Stomach (tissue), 9 donors: Measurements from ENCODE around the gene CD79B. TPM values are rescaled to one million over a fixed set of nuclear protein-coding genes. Genes with fewer than 3 reads are reported as not detected.

Experiments
- DNase-seq, 2 donors: peaks; one replicate each; pipeline versions ENCODE4 v3.0.0 to v3.0.0-alpha.2; 2013 to 2019
- H3K27ac ChIP-seq, 5 donors: fragments of 200-600 bp in 4 of 5; sonication (generic) in 4 of 5; one replicate each; pipeline ENCODE4 v1.5.1; 2013 to 2019; ENCODE audit warnings: mild to moderate bottlenecking in 1 of 5, moderate library complexity in 1 of 5
- H3K27me3 ChIP-seq, 3 donors: fragments of 200-600 bp; sonication (generic); one replicate each; pipeline ENCODE4 v1.5.1; 2017 to 2019; ENCODE audit warnings: mixed run types in 1 of 3
- H3K36me3 ChIP-seq, 4 donors: fragments of 200-600 bp; sonication (generic); 1 replicate in 3 of 4; 2 replicates in 1 of 4; pipeline ENCODE4 v1.5.1; 2016 to 2019
- H3K4me1 ChIP-seq, 4 donors: fragments of 200-600 bp; sonication (generic); one replicate each; pipeline ENCODE4 v1.5.1; 2016 to 2019
- H3K4me3 ChIP-seq, 4 donors: fragments of 200-600 bp; sonication (generic) in 3 of 4; one replicate each; pipeline ENCODE4 v1.5.1; 2016 to 2019; ENCODE audit warnings: mild to moderate bottlenecking in 1 of 4
- H3K9me3 ChIP-seq, 4 donors: fragments of 200-600 bp; sonication (generic); one replicate each; pipeline ENCODE4 v1.5.1; 2016 to 2019
- EP300 ChIP-seq: sonication (generic); formaldehyde crosslinking; IDR thresholded peaks from one replicate; pipeline ENCODE4 v1.6.1; 2017; ENCODE audit warnings: antibody characterized with exemption
- POLR2A ChIP-seq, 4 donors: fragments of 450-650 bp; IDR thresholded peaks; one replicate each; pipeline ENCODE4 v1.6.1; 2016; ENCODE audit warnings: antibody characterized with exemption in 4 of 4, control low read depth in 2 of 4, mild to moderate bottlenecking in 1 of 4, moderate library complexity in 1 of 4
- POLR2AphosphoS5 ChIP-seq, 3 donors: sonication (generic); formaldehyde crosslinking; IDR thresholded peaks; one replicate each; pipeline ENCODE4 v1.6.1; 2016; ENCODE audit warnings: antibody characterized with exemption in 3 of 3
- WGBS, 5 donors: extraction: QIAGEN DNeasy Blood & Tissue Kit in 3 of 5; methylation state at CpG; one replicate each; pipeline versions ENCODE4 v1.1.5 to v1.1.7; 2013 to 2018; 5-methylcytosine and 5-hydroxymethylcytosine counted together
- intact Hi-C: fragments of 100-400 bp; cut with DNase I; formaldehyde crosslinking; loops from one replicate; pipeline ENCODE4 v1.15.1; 2023; ENCODE audit warnings: low total_unique reads
- polyA plus RNA-seq, 3 donors: library from polyadenylated mRNA; stranded (reverse); fragments of 200-250 nt; gene quantifications; one replicate each; pipeline ENCODE4 v1.2.3, GENCODE V29; 2013
- total RNA-seq, 5 donors: library from RNA; depleted of rRNA; stranded (reverse); fragments of >200 nt; gene quantifications; one replicate each; pipeline versions ENCODE4 v1.1.0 to v1.2.3, GENCODE V29; 2014 to 2016
- TF ChIP-seq, protein P1 (sequence below), 7 experiments: fragments of 450-650 bp in 4 of 7; fragments of 200-600 bp in 3 of 7; sonication (generic) in 3 of 7; IDR thresholded peaks; one replicate each; pipeline ENCODE4 v1.5.1; 2016 to 2019; ENCODE audit warnings: antibody characterized with exemption in 7 of 7, control low read depth in 2 of 7, mild to moderate bottlenecking in 1 of 7
- donor health status: healthy with polysubstance abuse.
- donor health status: Bipolar disorder and iron deficiency.
- donor health status: healthy.

Gene CD79B
- total and polyA plus RNA-seq, 8 donors: 1.7 to 9.7 (median 5.3) TPM; not detected in 3

DNA sequence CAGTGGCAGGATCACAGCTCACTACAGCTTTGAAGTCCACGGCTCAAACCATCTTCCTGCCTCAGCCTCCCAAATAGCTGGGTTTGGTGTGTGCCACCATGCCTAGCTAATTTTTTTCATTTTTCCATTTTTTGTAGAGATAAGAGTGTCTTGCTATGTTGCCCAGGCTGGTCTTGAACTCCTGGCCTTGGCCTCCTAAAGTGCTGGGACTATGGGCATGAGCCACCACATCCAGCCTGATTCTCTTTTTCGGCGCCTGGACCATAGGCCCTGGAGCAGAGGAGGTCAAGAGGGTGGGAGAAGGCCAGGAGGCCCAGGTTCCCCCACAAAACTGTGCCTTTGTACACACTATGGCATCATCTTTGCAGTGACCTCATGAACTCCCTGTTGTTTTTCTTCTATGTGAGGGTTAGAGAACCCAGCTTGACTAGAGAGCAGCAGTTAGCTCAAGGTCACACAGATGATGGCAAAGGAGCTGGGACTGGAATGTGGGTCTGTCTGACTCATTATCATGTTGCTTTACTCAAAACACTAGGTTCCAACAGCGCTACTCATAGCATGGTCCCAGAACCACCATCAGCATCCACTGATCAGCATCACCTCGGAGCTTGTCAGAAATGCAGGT is 24.3 kb upstream of the CD79B start:
- TF ChIP-seq POLR2A (IDR thresholded peaks at IDR 0.05): no peak
- TF ChIP-seq, protein P1, sequence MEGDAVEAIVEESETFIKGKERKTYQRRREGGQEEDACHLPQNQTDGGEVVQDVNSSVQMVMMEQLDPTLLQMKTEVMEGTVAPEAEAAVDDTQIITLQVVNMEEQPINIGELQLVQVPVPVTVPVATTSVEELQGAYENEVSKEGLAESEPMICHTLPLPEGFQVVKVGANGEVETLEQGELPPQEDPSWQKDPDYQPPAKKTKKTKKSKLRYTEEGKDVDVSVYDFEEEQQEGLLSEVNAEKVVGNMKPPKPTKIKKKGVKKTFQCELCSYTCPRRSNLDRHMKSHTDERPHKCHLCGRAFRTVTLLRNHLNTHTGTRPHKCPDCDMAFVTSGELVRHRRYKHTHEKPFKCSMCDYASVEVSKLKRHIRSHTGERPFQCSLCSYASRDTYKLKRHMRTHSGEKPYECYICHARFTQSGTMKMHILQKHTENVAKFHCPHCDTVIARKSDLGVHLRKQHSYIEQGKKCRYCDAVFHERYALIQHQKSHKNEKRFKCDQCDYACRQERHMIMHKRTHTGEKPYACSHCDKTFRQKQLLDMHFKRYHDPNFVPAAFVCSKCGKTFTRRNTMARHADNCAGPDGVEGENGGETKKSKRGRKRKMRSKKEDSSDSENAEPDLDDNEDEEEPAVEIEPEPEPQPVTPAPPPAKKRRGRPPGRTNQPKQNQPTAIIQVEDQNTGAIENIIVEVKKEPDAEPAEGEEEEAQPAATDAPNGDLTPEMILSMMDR (IDR thresholded peaks at IDR 0.05): no peak
- TF ChIP-seq POLR2AphosphoS5 (IDR thresholded peaks at IDR 0.05): no peak
- TF ChIP-seq EP300: no peak
- no peak overlapping the region for H3K27ac ChIP-seq
- H3K4me3 ChIP-seq: no peak overlapping the region
- peaks cover 0 to 15% (median 4%) of the 10 kb centered on the region in 4 donors for H3K4me1 ChIP-seq
- H3K27me3 ChIP-seq: peaks cover 0 to 8% (median 0%) of the 10 kb centered on the region in 3 donors
- 93 to 100% (median 96%) methylated on average over 5 of the region's 5 CpGs for WGBS, 5 donors
- H3K9me3 ChIP-seq: no peaks in the 10 kb centered on the region
- intact Hi-C loops: no loop called here
- H3K36me3 ChIP-seq: no peaks in the 10 kb centered on the region
- no peak for DNase-seq

DNA sequence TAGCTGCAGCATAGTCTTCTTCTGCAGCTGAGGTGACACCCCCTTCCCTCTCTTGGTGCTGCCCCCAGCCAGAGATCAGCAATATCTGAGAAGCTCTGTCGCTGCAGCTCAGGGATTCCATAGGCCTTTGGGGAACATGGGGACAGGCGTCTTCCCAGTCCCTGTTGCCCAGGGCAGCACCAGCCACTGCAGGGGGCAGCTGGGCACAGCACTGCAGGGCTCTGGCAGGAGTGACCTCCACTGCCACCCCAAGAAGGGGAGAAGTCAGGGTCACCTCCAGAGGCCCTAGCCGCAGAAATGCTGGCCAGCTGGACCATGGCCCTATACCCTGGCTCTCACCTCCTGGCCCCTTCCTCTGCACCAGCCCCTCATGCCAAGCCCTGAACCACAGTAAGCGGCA is 23.7 kb upstream of the CD79B start:
- intact Hi-C loops: no loop called here
- H3K36me3 ChIP-seq: no peaks in the 10 kb centered on the region
- no peak overlapping the region for H3K4me3 ChIP-seq
- peaks cover 0 to 9% (median 0%) of the 10 kb centered on the region in 4 donors for H3K4me1 ChIP-seq
- no peaks in the 10 kb centered on the region for H3K9me3 ChIP-seq
- TF ChIP-seq POLR2AphosphoS5 (IDR thresholded peaks at IDR 0.05) (no peak), EP300 (no peak), POLR2A (IDR thresholded peaks at IDR 0.05) (no peak)
- TF ChIP-seq, protein P1 (IDR thresholded peaks at IDR 0.05): no peak
- H3K27ac ChIP-seq: no peak overlapping the region
- WGBS, 5 donors: 84 to 100% (median 91%) methylated on average over 2 to 4 of the region's 4 CpGs
- no peak for DNase-seq
- peaks cover 0 to 9% (median 0%) of the 10 kb centered on the region in 3 donors for H3K27me3 ChIP-seq

DNA sequence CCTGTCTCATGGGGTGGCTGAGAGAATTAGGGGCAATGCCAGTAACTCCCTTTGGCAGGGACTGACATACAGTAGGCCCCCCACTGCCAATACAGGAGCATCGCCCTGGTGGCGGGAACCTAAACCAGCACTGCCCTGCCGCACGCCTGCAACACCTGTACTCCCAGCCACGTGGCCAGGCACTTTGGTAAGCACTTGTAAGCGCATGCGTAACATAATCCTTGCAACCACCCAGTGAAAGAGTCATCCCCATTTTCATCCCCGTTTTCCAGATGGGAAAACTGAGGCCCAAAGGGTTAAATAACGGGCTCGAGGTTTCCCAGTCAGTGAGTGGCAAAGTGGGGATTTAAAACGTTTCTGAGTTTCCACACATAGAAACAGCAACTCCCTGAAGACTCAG is 23.1 kb upstream of the CD79B start:
- no peak overlapping the region for H3K4me3 ChIP-seq
- no peak for DNase-seq
- H3K9me3 ChIP-seq: no peaks in the 10 kb centered on the region
- H3K27ac ChIP-seq: no peak overlapping the region
- peaks cover 0 to 15% (median 0%) of the 10 kb centered on the region in 3 donors for H3K27me3 ChIP-seq
- no peaks in the 10 kb centered on the region for H3K36me3 ChIP-seq
- peaks cover 0 to 7% (median 0%) of the 10 kb centered on the region in 4 donors for H3K4me1 ChIP-seq
- TF ChIP-seq POLR2AphosphoS5 (IDR thresholded peaks at IDR 0.05) (no peak), POLR2A (IDR thresholded peaks at IDR 0.05) (no peak)
- TF ChIP-seq, protein P1 (IDR thresholded peaks at IDR 0.05): no peak
- intact Hi-C loops: no loop called here
- WGBS, 5 donors: 77 to 82% (median 78%) methylated on average over 9 to 11 of the region's 11 CpGs

DNA sequence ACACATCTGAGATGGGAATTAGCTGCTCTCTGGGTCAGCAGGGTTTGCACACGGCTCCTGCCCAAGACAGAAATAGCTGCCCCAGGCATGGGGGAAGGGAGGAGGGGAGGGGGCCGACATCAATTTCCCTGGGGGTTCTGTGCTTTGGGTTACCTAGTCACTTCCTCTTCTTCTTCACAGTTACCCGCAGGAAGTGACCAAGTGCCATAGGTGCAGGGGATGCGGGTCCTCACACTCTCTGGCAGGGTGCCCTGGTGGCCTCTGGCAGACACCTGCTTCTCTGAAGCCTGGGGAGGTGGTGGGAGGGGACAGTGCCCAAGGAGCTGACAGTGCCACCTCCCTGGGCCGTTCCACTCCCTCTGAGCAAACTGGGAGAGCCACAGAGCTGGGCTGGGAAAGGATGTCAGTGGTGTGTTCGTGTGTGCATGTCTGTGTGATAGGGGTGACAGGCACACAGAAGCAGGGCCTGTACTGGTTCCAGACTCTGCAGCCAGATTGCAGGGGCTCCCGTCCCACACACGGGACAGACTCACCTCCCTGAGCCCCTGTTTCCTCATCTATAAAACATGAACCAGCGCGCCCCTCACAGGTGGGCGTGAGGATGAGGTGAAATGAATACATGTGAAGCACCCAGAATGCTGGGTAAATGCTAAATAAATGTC is 22.4 kb upstream of the CD79B start:
- Histone ChIP-seq H3K36me3 (no peaks in the 10 kb centered on the region), H3K4me1 (peaks cover 0 to 7% (median 0%) of the 10 kb centered on the region in 4 donors), H3K27me3 (peaks cover 0 to 22% (median 0%) of the 10 kb centered on the region in 3 donors), H3K27ac (no peak overlapping the region), H3K9me3 (no peaks in the 10 kb centered on the region), H3K4me3 (no peak overlapping the region)
- TF ChIP-seq POLR2A (IDR thresholded peaks at IDR 0.05) (no peak), POLR2AphosphoS5 (IDR thresholded peaks at IDR 0.05) (no peak), EP300 (no peak)
- TF ChIP-seq, protein P1 (IDR thresholded peaks at IDR 0.05): no peak
- 46 to 57% (median 52%) methylated on average over 10 to 11 of the region's 11 CpGs for WGBS, 5 donors
- intact Hi-C loops: no loop called here
- DNase-seq: peak in 1 of 2 donors; percentile 53
